GM21390 (cell line): ENCODE results near the gene CACNG4.

ENCODE experiments used
- ATAC-seq: cut with Tn5 transposase; IDR thresholded peaks from one replicate; pipeline ENCODE4 v1.9.1; 2021; ENCODE audit not compliant: unreplicated experiment

Gene CACNG4

DNA sequence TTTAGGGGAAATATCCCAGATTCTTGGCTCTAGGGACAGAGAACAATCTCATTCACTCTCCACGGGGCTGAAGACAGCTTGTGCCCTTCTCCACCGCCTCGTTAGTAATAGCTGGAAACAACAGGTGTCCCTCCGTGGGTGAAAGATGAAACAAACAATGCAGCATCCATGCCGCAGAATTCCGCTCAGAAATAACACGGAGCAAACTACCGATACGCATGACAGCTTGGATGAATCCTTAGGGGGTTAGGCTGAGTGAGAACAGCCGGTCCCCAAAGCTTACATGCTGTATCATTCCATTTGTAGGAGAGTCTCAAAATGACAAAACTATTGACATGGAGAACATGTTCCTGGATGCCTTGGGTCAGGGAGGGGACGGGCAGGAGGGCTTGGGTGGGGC lies 50.5 kb downstream of the CACNG4 start:
- no peak for ATAC-seq

DNA sequence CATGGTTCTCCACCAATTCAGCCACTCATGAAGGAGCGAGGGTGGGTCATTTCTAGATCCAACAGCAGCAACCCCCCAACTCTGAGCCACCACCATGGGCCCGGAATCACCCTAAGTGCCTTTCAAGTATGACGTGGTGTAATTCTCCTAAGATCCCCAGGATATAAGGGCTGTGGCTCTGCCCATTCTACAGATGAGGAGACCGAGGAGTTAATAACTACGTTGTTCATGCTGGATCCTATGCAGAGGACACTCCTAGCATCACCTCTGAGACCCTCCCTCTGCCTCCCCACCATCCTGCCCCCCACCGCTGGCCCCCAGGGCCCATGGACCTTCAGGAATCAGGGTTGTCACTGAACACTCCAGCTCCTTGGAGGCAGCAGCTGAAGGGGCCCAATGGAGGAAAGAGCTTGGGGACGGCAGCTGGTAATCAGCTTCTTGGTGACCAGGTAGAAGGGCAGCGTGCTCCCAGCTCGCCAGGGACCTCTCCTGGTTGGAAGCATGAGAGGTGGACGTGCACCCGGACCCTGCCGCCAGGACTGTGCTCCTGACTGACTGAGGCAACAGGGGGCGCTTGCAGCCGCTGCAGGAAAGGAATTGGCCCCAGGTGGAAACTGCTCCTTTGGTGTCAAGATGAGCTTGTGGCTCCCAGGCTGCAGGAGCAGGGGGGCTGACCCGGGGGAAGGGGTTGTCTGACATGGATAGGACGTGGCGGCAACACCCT lies 51.7 kb downstream of the CACNG4 start:
- no peak for ATAC-seq

DNA sequence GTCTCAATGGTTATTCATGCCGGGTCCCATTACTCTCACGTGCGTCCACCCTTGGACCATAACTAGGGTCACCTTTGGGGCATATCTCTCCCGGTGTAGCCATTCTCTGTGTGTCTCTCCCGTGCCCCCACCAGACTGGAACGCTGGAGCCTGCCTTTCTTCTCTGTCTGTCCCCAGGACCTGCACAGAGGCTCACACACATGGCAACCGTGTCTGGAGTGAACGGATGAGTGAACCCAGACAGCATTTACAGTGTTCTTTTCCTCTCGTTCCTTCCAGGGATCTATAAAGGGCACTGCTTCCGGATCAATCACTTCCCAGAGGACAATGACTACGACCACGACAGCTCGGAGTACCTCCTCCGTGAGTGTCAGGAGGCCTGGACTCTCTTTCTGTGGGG lies 53.4 kb downstream of the CACNG4 start:
- ATAC-seq: no peak

DNA sequence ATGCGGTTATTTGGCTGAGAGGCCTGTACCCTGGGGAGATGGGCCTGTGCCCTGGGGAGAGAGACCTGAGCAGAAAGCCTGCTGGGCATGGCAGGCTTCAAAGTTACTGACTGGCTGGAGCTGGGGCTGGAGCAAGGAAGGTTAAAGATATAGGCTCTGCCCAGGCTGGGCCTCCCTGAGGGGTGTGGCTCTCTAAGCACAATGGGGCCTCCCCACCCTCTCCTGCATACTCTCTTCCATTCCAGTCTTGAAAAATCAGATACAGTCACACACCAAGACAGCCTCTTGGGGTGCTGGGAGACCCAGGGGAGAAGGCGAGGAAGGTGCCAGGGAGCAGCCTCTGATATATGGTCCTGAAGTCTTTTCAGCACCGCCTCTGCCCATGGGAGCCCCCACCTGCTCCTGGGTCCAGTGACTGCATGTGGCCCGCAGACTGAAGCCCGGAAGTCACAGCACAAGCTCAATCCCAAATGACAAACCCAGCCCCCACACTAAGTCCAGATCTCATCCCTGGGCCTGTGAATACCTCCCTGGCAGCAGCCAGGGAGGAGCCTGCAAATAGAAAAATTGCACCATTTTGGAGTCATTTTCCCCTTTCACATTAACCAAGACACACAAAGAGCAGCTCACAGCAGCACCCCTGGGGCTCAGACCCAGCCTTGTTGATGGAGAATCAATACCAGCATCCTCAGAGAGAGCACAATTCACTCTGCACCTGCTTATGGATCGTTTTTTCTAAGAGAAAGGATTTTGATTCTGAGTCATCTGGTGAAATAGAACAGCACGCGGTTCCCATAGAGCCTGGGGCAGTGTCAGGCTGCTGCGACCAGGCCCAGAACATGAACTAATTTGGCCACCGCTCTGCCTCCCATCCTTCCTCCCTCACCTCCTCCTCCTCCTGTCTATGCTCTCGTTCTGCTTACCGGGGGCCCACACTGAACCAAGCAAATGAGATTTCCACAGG lies 54.2 kb downstream of the CACNG4 start:
- no peak for ATAC-seq

DNA sequence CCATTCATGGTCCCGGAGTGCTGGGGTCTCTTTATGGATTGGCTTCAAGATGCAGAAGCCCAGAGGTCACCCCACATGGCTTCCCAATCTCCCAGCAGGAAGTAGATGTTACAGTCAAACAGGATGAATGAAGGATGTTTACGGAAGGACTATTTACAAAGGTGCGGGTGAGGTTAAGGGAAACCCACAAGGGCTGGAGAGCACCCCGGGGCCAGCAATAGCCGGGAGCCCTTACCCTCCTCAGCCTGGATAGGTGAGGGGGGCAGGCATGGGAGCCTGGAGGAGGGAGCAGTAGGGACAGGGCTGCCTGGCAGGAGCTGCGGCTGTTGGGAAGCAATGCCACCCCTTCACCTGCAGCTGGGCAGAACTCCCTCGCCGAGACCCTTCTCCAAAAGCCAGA lies 55.3 kb downstream of the CACNG4 start:
- no peak for ATAC-seq

DNA sequence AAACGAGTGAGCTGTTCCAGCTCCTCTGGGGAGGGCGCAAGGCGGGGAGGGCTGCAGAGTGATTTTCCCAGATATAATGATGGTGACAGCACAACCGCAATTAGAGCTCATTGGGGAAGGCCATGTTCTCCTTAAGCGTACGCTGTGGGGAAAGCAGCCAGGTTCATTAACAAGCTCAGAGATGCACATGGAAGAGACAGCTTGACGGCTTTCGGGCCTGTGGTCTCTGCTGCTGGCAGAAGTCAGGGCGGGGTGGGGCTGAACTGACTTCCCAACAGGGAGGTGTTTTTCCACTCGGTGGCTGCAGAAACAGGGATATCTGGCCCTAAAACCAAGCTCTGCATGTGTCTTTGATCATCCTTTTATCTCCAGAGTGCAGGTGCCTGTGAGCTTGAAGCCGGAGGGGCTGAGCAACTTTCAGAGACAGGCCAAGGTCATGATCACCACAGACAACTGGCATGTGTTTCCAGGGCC lies 55.8 kb downstream of the CACNG4 start:
- ATAC-seq: no peak

DNA sequence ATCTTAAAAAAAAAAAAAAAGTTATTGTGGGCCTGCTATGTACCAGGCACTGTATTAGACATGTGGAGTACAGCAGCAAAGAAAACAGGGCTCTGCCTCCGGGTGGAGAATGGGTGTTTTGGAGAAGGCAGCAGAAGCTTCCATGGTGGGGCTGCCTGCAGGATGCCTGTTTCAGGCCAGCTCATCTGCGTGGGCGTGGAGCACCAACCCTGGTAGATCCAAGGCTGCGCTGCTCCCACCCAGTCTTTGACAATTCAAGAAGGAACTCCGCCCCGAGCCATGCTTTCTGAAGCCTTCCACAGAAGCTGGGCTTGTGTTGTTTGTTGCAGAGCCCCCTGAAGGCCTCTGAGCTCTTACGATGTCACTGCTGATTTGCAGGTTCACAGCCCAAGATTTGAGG lies 56.7 kb downstream of the CACNG4 start:
- no peak for ATAC-seq

DNA sequence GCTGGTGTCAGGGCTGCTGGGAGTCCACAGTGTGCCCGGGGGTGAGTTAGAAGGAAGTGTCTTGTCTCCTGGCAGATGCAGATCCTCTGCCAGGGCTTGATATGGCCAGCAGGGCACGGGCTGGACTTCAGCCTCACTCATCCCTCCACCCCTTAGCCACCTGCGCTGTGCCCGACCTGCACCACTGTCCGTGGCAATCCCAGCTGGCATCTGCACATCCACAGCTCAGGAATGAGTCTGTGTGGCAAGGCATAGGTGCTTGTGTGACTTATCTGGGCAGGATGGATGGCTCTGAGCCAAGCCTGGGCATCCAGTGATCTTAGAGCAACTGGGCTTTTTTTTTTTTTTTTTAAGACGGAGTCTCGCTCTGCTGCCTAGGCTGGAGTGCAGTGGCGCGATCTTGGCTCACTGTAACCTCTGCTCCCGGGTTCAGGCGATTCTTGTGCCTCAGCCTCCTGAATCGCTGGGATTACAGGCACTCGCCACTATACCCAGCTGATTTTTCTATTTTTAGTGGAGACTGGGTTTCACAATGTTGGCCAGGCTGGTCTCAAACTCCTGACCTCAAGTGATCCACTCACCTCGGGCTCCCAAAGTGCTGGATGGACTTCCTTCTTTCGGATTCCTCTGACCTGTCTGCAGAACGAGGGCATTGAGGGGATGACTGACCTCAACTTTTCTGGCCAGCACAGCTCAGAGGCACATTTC lies 57.4 kb downstream of the CACNG4 start:
- no peak for ATAC-seq

DNA sequence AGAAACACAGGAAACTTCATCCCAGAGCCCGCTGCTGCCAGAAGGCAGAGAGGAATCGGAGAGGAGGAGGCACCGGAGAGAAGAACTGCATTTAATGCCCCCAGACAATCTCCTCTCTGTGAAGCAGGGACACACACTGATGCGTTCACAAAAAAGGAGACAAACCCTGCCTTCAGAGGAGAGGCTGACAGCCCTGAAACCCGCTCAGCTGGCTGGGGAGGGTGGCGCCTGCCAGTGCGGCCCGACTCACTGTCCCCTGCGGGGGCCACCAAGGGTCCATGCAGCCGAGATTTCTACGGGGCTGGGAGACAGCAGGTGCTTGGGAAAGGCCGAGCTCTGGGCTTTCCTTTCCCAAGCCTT lies 57.9 kb downstream of the CACNG4 start:
- no peak for ATAC-seq

DNA sequence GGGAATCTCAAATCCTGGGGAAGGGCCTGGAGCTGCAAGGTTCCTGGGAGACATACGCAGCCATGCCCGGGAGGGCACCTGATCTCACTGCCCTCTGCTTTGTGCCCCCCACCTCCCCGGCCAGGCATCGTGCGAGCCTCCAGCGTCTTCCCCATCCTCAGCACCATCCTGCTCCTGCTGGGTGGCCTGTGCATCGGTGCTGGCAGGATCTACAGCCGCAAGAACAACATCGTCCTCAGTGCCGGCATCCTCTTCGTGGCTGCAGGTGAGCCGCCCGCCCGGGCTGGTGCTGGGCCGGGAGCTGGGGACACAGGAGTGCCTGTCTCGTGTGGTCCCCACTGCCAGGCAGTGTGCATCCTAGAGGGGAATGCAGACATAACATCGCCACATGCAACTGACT lies 60.2 kb downstream of the CACNG4 start:
- no peak for ATAC-seq

DNA sequence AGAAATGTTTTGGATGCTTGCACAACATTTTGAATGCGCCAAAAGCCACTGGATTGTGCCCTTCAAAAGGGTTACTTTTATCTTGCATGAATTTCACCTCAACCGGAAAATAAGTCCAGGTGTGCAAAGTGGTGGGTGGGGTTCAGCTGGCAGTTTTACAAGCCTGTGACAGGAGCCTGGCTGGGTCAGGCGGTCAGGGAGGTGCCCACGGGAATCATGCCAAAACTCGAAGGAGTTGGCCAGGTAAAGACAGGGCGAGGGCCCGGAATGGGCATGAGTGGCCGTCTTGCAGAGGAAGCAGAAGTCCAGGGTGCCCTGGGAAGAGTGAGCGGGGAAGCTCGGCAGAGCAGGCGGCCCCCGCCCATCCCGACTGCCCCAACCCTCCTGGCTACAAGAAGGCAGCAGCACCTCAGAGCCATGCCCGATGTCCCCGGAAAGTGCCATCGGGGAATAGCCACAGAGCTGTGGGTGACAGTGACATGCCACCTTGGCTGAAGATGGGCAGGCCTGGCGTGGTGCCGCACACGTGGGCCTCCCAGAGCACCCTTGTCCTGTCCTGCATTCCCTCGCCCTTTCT lies 60.8 kb downstream of the CACNG4 start:
- no peak for ATAC-seq

DNA sequence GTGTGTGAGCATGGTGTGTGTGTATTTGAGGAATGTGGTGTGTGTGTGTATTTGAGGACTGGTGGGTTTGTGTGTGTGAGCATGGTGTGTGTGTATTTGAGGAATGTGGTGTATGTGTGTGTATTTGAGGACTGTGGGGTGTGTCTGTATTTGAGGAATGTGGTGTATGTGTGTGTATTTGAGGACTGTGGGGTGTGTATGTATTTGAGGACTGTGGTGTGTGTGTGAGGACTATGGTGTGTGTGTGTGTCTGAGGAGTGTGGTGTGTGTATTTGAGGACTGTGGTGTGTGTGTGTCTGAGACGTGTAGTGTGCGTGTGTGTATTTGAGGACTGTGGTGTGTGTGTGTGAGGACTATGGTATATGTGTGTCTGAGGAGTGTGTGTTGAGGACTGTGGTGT lies 61.8 kb downstream of the CACNG4 start:
- no peak for ATAC-seq

DNA sequence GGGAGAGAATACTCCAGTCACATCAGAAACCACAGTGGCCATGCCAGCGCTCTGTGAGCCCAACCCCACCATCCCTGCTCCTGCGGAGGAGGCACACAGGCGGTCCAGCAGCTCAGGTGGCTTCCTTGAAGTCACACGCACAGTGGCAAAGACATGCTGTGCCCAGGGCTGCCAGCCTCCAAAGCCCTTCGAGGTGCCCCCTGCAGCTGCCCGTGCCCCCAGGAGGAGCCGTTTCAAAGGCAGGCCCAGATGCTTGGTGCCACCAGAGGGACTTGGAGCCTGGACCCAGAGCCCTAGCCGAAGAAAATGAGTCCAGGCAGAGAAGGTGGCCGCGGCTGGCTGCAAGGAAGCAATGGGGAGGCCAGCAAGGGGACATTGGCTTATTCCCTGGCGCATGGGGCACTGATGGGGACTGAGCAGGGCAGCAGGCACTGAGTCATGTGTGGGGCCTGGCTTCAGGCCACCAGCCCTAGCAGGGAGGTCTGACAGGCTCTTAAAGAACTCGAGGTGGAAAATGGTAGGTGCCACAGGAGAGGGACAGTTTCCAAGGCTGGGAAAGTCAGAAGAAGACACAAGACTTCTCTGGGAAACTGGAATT lies 62.6 kb downstream of the CACNG4 start:
- ATAC-seq: no peak

DNA sequence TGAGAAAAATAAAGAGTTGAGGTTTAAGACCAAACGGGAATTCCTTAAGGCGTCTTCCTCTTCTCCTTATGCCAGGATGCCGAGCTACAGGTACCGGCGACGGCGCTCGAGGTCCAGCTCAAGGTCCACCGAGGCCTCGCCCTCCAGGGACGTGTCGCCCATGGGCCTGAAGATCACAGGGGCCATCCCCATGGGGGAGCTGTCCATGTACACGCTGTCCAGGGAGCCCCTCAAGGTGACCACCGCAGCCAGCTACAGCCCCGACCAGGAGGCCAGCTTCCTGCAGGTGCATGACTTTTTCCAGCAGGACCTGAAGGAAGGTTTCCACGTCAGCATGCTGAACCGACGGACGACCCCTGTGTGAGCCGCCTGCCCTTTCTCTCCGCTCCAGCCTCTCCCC lies 66.1 kb downstream of the CACNG4 start:
- no peak for ATAC-seq

DNA sequence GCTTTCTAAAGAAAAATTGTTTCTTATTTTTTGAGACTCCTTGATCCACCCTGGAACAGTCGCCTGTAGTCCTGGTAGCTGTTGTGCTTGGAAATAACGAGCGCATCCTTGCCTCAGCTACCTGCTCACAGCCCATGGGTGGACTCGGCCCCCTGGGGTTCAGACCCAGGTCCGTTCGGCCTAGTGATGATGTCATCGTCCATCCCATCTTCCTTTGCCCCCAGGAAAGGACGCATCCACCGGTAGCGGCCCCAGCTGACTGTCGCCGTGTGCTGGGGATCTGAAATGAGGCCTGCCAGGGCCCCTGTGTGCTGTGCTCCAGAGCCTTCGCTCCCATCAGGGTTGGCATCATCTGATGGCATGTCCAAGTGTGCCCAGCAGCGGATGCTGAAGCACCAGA lies 67.9 kb downstream of the CACNG4 start:
- no peak for ATAC-seq

DNA sequence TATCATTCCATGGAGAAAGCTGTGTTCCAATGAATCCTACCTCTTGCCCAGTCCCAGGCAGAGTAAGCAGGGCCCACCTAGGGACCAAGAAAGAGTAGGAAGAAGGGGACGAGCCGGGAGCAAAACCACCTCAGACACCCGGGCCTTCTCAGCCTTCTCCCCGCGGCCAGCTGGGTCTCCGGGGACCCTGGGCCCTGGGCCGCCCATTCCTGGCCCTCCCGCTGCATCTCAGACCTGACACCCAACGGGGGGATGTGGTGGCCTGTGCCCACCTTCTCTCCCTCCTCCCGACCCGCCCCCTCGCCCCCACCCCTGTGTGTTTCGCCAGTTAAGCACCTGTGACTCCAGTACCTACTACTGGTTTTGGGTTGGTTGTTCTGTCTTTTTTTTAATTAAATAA lies 68.5 kb downstream of the CACNG4 start:
- no peak for ATAC-seq

DNA sequence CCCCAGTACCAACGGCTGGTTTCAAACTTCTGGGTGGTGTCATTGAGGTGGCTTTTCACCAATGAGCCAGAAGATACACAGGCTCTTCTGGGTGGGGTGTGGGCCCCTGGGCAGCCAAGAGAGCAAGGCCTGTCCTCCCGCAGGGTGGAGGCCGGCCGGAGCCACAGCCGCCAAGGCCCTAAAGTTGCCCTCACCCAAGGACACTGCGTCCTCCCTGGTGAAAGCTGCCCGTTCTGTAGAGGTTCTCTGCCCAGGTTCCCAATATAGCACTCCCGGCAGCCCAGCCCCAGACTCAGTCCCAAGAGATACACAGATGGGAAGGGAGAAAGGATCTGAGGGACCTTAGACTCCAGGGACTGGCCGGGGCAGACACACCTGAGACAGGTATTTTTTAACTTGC lies 69.1 kb downstream of the CACNG4 start:
- no peak for ATAC-seq

DNA sequence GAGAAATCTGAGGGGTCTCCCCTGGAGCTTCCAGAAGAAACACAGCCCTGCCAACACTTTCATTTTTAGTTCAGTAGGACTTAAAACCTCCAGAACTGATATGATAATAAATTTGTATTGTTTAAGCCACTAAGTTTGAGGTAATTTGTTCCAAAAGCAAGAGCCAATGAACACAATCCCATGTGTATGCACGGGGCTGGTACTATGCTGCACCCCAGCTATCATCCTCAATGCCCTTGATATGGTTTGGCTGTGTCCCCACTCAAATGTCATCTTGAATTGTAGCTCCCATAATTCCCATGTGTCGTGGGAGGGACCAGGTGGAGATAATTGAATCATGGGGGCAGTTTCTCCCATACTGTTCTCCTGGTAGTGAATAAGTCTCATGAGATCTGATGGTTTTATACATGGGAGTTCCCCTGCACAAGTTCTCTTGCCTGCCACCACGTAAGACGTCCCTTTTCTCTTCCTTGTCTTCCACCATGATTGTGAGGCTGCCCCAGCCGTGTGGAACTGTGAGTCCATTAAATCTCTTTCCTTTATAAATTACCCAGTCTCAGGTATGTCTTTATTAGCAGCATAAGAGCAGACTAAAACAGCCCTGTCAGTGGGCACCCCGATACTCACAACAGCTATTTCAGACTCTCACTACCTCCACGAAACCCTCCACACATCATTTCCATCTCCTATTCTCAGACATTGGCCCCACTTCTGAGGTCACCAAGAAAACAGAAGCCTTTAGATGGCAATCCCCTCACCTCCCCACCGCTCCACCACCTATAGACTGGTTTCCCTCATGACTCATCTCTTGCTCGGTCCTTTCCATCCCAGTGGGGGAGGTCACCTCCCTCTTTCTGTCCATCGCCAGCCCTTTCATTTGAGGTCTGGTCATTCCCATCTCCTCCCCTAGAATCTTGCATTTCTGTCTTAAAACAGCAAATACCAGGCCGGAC lies 70.9 kb downstream of the CACNG4 start:
- peak; percentile 92 for ATAC-seq

DNA sequence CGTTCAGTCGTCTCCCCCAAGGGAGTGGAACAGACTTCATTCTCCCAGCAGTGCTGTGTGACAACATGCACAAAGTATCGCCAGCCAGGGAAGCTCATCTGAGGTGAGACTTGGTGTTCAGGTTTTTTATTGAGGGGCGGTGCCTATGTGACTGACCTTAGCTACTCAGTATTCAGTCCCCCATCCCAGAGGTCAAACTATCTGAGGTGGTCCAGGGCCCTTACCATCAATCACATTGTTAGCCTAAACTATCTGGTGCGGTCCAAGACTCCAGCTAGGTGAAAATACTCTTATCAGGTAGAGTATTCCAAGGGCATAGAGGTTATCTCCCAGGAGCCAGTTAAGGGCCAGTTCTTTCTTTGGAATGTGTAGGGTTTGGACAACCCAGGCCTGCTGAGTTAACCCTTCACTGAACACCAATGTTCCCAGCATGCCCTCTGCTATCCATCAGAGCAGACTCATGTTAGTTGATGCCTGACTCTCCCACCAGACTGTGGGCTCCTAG lies 74.4 kb downstream of the CACNG4 start:
- no peak for ATAC-seq

DNA sequence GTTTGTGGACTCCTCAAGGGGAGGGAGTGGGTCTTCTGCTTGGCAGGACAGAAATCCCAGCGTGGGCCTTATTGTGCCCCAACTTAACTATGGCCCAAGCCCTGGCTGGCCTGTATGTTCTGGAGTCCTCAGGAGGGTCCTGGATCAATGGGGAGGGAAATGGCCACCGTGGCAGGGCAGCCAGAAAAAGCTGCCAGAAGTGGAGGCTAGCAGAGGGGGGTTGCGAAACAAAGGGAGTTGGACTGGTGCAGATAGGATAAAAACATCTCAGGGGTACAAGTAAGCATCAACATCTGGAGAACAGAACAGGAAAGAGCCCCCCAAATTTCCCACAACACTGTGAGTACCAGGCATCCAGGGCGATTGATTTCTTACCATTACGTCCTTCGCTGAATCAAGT lies 76.1 kb downstream of the CACNG4 start:
- no peak for ATAC-seq
